Spleen (tissue), 11 donors: Measurements from ENCODE around the gene MKX. TPM values are rescaled to one million over a fixed set of nuclear protein-coding genes. Genes with fewer than 3 reads are reported as not detected.

Experiments used
- DNase-seq: peaks from one replicate; pipeline ENCODE4 v3.0.0-alpha.2; 2020
- H3K27ac ChIP-seq, 8 donors: fragments of 200-600 bp; sonication (generic) in 7 of 8; 1 replicate in 4 of 8; 2 replicates in 4 of 8; pipeline versions ENCODE4 v1.5.0 to v1.8.0; 2016 to 2021; ENCODE audit warnings: inconsistent platforms in 4 of 8, mild to moderate bottlenecking in 4 of 8, moderate library complexity in 1 of 8
- H3K27me3 ChIP-seq, 7 donors: fragments of 200-600 bp; sonication (generic) in 6 of 7; replicated peaks in 1 of 7; 1 replicate in 4 of 7; 2 replicates in 3 of 7; pipeline versions ENCODE4 v1.5.0 to v1.8.0; 2016 to 2021; ENCODE audit warnings: inconsistent platforms in 3 of 7, mild to moderate bottlenecking in 1 of 7
- H3K36me3 ChIP-seq, 6 donors: fragments of 200-600 bp; sonication (generic) in 5 of 6; 1 replicate in 4 of 6; 2 replicates in 2 of 6; pipeline versions ENCODE4 v1.5.0 to v1.8.0; 2016 to 2021; ENCODE audit warnings: inconsistent platforms in 2 of 6
- H3K4me1 ChIP-seq, 6 donors: fragments of 200-600 bp; sonication (generic) in 5 of 6; 1 replicate in 3 of 6; 2 replicates in 3 of 6; pipeline versions ENCODE4 v1.5.0 to v1.8.0; 2016 to 2021; ENCODE audit warnings: inconsistent platforms in 3 of 6
- H3K4me3 ChIP-seq, 8 donors: fragments of 200-600 bp; sonication (generic) in 7 of 8; 1 replicate in 4 of 8; 2 replicates in 4 of 8; pipeline versions ENCODE4 v1.5.0 to v1.8.0; 2016 to 2021; ENCODE audit warnings: inconsistent platforms in 4 of 8, mild to moderate bottlenecking in 4 of 8, moderate library complexity in 2 of 8
- H3K9me3 ChIP-seq, 8 donors: fragments of 200-600 bp; sonication (generic) in 7 of 8; 1 replicate in 4 of 8; 2 replicates in 4 of 8; pipeline versions ENCODE4 v1.5.0 to v1.8.0; 2016 to 2021; ENCODE audit warnings: inconsistent platforms in 4 of 8
- CTCF ChIP-seq, 11 experiments: fragments of 200-600 bp in 7 of 11; fragments of 450-650 bp in 4 of 11; sonication (generic) in 4 of 11; IDR thresholded peaks in 8 of 11; conservative IDR thresholded peaks in 3 of 11; 1 replicate in 7 of 11; 2 replicates in 4 of 11; pipeline versions ENCODE4 v1.4.0 to v1.8.0; 2016 to 2021; ENCODE audit warnings: antibody characterized with exemption in 11 of 11, inconsistent platforms in 4 of 11, mild to moderate bottlenecking in 1 of 11
- POLR2A ChIP-seq, 3 donors: fragments of 450-650 bp; IDR thresholded peaks; one replicate each; pipeline ENCODE4 v1.5.1; 2017; ENCODE audit warnings: antibody characterized with exemption in 3 of 3, mild to moderate bottlenecking in 1 of 3
- POLR2AphosphoS5 ChIP-seq, 3 donors: sonication (generic); formaldehyde crosslinking; IDR thresholded peaks; one replicate each; pipeline ENCODE4 v1.5.1; 2017; ENCODE audit warnings: antibody characterized with exemption in 3 of 3
- WGBS, 5 donors: extraction: QIAGEN DNeasy Blood & Tissue Kit in 3 of 5; methylation state at CpG; one replicate each; pipeline versions ENCODE4 v1.1.5 to v1.1.7; 2013 to 2018; 5-methylcytosine and 5-hydroxymethylcytosine counted together
- intact Hi-C: fragments of 100-400 bp; cut with DNase I; formaldehyde crosslinking; loops from one replicate; pipeline ENCODE4 v1.15.0; 2023; ENCODE audit warnings: low total_unique reads
- polyA plus RNA-seq, 3 donors: library from polyadenylated mRNA; stranded (reverse); fragments of 200-250 nt; gene quantifications; one replicate each; pipeline ENCODE4 v1.2.1, GENCODE V29; 2013
- total RNA-seq, 7 donors: library from RNA; depleted of rRNA in 3 of 7; stranded (reverse); fragments of >200 nt in 3 of 7; fragmentation: NEBNext Ultra II Directional in 4 of 7; extraction: Animal tissue kit (Norgen Biotek cat#: 25700) in 4 of 7; gene quantifications; one replicate each; pipeline versions ENCODE4 v1.1.0 to v1.2.1, GENCODE V29; 2016 to 2021
- donor health status: healthy with polysubstance abuse.
- donor health status: DM: no; HTN: no; CAD: no; lungs with moderate emphysema.
- donor health status: DM: no; HTN: no; CAD: no.
- donor health status: Bipolar disorder and iron deficiency.
- donor health status: healthy.
- donor health status: DM: no; HTN: no; CAD: no.
- donor health status: DM: yes; HTN: yes; CAD: no.

MKX gene
- total and polyA plus RNA-seq, 10 donors: 0.07 to 0.34 (median 0.16) TPM; not detected in 3

GRCh38 chr10:27635290-27635689, 110.3 kb downstream of the MKX start:
- Histone ChIP-seq H3K27ac (no peak overlapping the region), H3K27me3 (no peaks in the 10 kb centered on the region), H3K36me3 (no peaks in the 10 kb centered on the region), H3K4me1 (no peaks in the 10 kb centered on the region), H3K4me3 (no peak overlapping the region), H3K9me3 (peaks cover 0 to 5% (median 0%) of the 10 kb centered on the region in 8 donors)
- TF ChIP-seq CTCF (IDR thresholded peaks at IDR 0.05 in 8 of 11, conservative IDR thresholded peaks at IDR 0.05 in 3 of 11): no peak
- no peak for TF ChIP-seq POLR2AphosphoS5 (IDR thresholded peaks at IDR 0.05)
- no peak for TF ChIP-seq POLR2A (IDR thresholded peaks at IDR 0.05)
- intact Hi-C loops: no loop called here
- no peak for DNase-seq
- 86 to 96% (median 90%) methylated on average over 6 of the region's 6 CpGs for WGBS, 5 donors

- peaks cover 0 to 5% (median 0%) of the 10 kb centered on the region in 8 donors for H3K9me3 ChIP-seq
- H3K4me3 ChIP-seq: no peak overlapping the region
- H3K27ac ChIP-seq: no peak overlapping the region
- WGBS, 5 donors: 94 to 97% (median 95%) methylated on average over 5 of the region's 5 CpGs
- intact Hi-C loops: no loop called here
- DNase-seq: no peak
- TF ChIP-seq POLR2A (IDR thresholded peaks at IDR 0.05): no peak
- TF ChIP-seq POLR2AphosphoS5 (IDR thresholded peaks at IDR 0.05): no peak
- TF ChIP-seq CTCF (IDR thresholded peaks at IDR 0.05 in 8 of 11, conservative IDR thresholded peaks at IDR 0.05 in 3 of 11): no peak
- H3K4me1 ChIP-seq: no peaks in the 10 kb centered on the region
- peaks cover 0 to 31% (median 0%) of the 10 kb centered on the region in 7 donors for H3K27me3 ChIP-seq
- H3K36me3 ChIP-seq: no peaks in the 10 kb centered on the region
These were observed 117.0 kb downstream of the MKX start for GRCh38 chr10:27628621-27629020.

- H3K4me3 ChIP-seq: no peak overlapping the region
- H3K4me1 ChIP-seq: no peaks in the 10 kb centered on the region
- H3K27me3 ChIP-seq: peaks cover 0 to 37% (median 0%) of the 10 kb centered on the region in 7 donors
- DNase-seq: no peak
- no peaks in the 10 kb centered on the region for H3K9me3 ChIP-seq
- no peaks in the 10 kb centered on the region for H3K36me3 ChIP-seq
- TF ChIP-seq POLR2A (IDR thresholded peaks at IDR 0.05) (no peak), POLR2AphosphoS5 (IDR thresholded peaks at IDR 0.05) (no peak), CTCF (IDR thresholded peaks at IDR 0.05 in 8 of 11, conservative IDR thresholded peaks at IDR 0.05 in 3 of 11) (no peak)
- 76 to 89% (median 84%) methylated on average over 6 of the region's 6 CpGs for WGBS, 5 donors
- intact Hi-C loops: no loop called here
- no peak overlapping the region for H3K27ac ChIP-seq
These were observed 118.7 kb downstream of the MKX start for GRCh38 chr10:27626890-27627289.

GRCh38 chr10:27625452-27626211, 120.0 kb downstream of the MKX start:
- Histone ChIP-seq H3K27me3 (peaks cover 0 to 37% (median 0%) of the 10 kb centered on the region in 7 donors), H3K4me1 (no peaks in the 10 kb centered on the region), H3K27ac (no peak overlapping the region), H3K4me3 (no peak overlapping the region), H3K36me3 (no peaks in the 10 kb centered on the region), H3K9me3 (no peaks in the 10 kb centered on the region)
- no peak for DNase-seq
- intact Hi-C loops: no loop called here
- 68 to 88% (median 82%) methylated on average over 10 of the region's 10 CpGs for WGBS, 5 donors
- TF ChIP-seq CTCF (IDR thresholded peaks at IDR 0.05 in 8 of 11, conservative IDR thresholded peaks at IDR 0.05 in 3 of 11) (no peak), POLR2A (IDR thresholded peaks at IDR 0.05) (no peak), POLR2AphosphoS5 (IDR thresholded peaks at IDR 0.05) (no peak)
